Stomach (tissue), 4 donors: ENCODE measurements around the gene SKI.

Experiments
- POLR2AphosphoS5 ChIP-seq, 3 donors: sonication (generic); formaldehyde crosslinking; IDR thresholded peaks; one replicate each; pipeline ENCODE4 v1.6.1; 2016; ENCODE audit warnings: antibody characterized with exemption in 3 of 3
- TF ChIP-seq, protein P1 (sequence below), 7 experiments: fragments of 450-650 bp in 4 of 7; fragments of 200-600 bp in 3 of 7; sonication (generic) in 3 of 7; IDR thresholded peaks; one replicate each; pipeline ENCODE4 v1.5.1; 2016 to 2019; ENCODE audit warnings: antibody characterized with exemption in 7 of 7, control low read depth in 2 of 7, mild to moderate bottlenecking in 1 of 7

DNA sequence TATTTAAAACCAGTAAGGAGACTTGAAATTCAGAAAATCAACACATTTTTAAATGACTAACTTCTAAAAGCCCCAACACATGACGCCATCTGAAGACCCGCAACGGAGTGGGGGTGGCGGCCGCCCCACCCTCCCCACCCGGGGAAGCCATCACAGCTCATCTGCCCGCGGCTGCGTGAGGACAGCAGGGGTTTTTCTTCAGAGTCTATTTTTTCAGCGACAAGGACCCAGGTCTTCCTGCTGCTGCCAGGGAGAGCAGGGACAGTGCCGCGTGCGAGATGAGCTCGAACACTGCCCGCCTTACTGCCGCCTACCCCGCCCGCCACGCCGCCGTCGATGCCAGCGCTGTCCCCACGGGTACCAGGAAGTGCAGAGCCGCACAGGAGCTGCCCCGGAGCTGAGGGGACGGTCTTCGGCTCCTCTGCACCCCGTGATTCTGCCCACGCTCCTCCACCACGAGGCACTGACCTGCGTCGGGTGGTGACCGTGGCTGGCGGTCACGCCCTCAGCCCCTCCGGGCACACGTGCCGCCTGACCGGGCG lies 79.0 kb downstream of the SKI start:
- TF ChIP-seq, protein P1, sequence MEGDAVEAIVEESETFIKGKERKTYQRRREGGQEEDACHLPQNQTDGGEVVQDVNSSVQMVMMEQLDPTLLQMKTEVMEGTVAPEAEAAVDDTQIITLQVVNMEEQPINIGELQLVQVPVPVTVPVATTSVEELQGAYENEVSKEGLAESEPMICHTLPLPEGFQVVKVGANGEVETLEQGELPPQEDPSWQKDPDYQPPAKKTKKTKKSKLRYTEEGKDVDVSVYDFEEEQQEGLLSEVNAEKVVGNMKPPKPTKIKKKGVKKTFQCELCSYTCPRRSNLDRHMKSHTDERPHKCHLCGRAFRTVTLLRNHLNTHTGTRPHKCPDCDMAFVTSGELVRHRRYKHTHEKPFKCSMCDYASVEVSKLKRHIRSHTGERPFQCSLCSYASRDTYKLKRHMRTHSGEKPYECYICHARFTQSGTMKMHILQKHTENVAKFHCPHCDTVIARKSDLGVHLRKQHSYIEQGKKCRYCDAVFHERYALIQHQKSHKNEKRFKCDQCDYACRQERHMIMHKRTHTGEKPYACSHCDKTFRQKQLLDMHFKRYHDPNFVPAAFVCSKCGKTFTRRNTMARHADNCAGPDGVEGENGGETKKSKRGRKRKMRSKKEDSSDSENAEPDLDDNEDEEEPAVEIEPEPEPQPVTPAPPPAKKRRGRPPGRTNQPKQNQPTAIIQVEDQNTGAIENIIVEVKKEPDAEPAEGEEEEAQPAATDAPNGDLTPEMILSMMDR (IDR thresholded peaks at IDR 0.05), result no peak
- no peak for TF ChIP-seq POLR2AphosphoS5 (IDR thresholded peaks at IDR 0.05)
